GM21447 (cell line): ENCODE measurements around the gene ASPN.
"Not testable (repeated sequence)": the region's sequence is repeated elsewhere in the genome, so short reads cannot be mapped to it uniquely, and the experiment has no call there.

Source experiments
- ATAC-seq: cut with Tn5 transposase; IDR thresholded peaks from one replicate; pipeline ENCODE4 v1.9.1; 2021; ENCODE audit not compliant: unreplicated experiment

ASPN gene

GRCh38 chr9:92423612-92424011 lies 58.7 kb downstream of the ASPN start:
- no peak for ATAC-seq

- ATAC-seq: no peak
Measured at GRCh38 chr9:92422611-92423338, 59.5 kb downstream of the ASPN start.

GRCh38 chr9:92414566-92414965 lies 67.7 kb downstream of the ASPN start:
- ATAC-seq: no peak

GRCh38 chr9:92411157-92411556 lies 71.1 kb downstream of the ASPN start:
- ATAC-seq: not testable (repeated sequence)

- ATAC-seq: no peak
Measured at GRCh38 chr9:92408747-92409478, 73.4 kb downstream of the ASPN start.

- ATAC-seq: no peak
Measured at GRCh38 chr9:92407818-92408217, 74.5 kb downstream of the ASPN start.

GRCh38 chr9:92406477-92406876 lies 75.8 kb downstream of the ASPN start:
- ATAC-seq: no peak
